ENCODE results near the gene RHOT1.
"Not testable (repeated sequence)": the region's sequence is repeated elsewhere in the genome, so short reads cannot be mapped to it uniquely, and the experiment has no call there.

RHOT1 gene

DNA sequence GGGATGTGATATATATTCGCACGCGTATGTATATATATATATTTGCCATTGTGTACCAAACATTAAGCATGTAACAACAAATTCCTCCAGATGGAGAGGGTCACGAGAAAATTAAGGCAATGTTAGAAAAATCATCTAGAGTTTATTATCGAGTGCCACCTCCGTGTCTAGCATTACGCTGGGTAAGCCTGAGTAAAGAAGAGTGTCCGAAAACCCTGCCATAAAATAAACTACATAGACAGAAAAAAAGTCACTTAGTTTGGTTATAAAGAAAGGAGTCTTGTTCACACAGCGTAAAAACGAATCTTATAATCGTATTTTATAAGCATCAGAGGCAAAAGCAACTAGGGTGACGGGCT lies 644 bp upstream of the RHOT1 start:
- no peak for TF ChIP-seq ZFX (IDR thresholded peaks at IDR 0.05; ENCODE audit: borderline replicate concordance)
- TF ChIP-seq, protein P1, sequence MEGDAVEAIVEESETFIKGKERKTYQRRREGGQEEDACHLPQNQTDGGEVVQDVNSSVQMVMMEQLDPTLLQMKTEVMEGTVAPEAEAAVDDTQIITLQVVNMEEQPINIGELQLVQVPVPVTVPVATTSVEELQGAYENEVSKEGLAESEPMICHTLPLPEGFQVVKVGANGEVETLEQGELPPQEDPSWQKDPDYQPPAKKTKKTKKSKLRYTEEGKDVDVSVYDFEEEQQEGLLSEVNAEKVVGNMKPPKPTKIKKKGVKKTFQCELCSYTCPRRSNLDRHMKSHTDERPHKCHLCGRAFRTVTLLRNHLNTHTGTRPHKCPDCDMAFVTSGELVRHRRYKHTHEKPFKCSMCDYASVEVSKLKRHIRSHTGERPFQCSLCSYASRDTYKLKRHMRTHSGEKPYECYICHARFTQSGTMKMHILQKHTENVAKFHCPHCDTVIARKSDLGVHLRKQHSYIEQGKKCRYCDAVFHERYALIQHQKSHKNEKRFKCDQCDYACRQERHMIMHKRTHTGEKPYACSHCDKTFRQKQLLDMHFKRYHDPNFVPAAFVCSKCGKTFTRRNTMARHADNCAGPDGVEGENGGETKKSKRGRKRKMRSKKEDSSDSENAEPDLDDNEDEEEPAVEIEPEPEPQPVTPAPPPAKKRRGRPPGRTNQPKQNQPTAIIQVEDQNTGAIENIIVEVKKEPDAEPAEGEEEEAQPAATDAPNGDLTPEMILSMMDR (IDR thresholded peaks at IDR 0.05) = no peak
- peak overlapping the region; percentile 92 for H3K27ac ChIP-seq

DNA sequence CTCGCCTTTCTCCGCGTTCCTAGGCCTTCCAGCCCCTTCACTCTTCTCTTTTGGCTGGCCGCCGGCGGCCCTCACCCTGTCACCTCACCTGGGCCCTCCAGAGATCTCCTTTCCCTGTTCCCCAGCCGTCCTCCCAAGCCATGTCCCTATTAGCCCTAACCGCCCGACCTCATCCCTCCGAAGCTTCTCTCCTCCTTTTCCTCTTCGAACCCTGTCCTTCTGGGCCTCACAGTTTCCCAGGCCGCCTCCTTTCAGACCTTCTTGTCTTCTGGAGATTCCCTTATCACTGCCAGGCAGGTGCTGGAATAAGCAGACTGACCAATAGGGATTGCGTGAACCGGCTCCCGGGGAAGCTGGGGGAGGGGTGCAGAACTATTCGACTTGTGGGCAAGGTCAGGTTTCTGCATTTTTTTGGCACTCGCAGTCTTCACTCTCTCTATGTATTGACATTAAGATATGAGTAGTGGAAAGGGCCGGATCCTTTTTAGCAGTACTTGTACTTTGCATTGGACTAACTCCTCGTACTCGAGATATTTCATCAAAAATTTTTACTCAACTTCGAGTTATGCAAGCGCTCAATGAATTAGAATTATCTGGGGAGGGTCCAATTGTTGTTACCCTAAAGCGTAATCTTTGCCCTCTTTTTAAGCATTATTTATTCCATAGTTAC lies 690 bp downstream of the RHOT1 start:
- TF ChIP-seq, protein P1 (IDR thresholded peaks at IDR 0.05) = no peak
- peak overlapping the region; percentile 92 for H3K27ac ChIP-seq

DNA sequence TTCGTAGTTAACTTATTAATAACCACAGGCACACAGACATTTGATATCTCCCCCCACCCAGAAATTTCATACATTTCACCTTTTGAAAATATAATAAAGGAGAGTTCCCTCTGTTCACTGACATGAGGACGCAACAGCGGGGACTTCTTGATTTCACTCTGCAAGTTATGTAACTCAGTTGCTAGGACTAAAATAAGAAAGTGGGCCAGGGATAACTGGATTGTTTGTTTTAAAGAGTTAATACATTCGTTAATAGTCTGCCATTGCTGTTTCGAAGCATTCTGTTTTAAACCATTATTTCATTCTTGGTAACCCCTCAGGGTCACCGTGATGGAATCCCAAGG lies 1.2 kb downstream of the RHOT1 start:
- H3K27ac ChIP-seq = peak overlapping the region; percentile 92
- TF ChIP-seq, protein P1 (IDR thresholded peaks at IDR 0.05) = no peak
- TF ChIP-seq ZFX (IDR thresholded peaks at IDR 0.05; ENCODE audit: borderline replicate concordance) = no peak

GRCh38 chr17:32144442-32144841 lies 2.1 kb downstream of the RHOT1 start:
- not testable (repeated sequence) for H3K27ac ChIP-seq

DNA sequence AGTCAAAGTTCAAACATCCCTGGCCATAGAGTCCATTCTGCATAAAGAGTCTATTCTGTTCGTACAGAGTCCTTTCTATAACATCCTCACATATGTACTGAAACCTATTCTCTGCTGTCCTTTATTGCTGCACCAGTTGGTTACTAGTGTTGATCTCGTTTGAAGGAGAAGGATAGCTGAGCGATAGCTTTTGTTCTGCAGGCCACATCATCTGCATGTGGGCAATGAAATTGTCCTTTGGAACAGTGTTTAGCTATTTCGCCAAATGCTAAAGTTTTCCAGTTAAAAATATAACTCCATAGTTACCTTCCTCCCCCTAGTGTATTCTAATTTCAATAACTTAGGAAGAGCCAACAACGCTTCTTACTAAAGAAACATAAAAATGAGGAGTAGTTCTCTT lies 6.0 kb downstream of the RHOT1 start:
- no peak for TF ChIP-seq ZFX (IDR thresholded peaks at IDR 0.05; ENCODE audit: borderline replicate concordance)
- TF ChIP-seq, protein P1 (IDR thresholded peaks at IDR 0.05) = no peak
- no peak overlapping the region for H3K27ac ChIP-seq

DNA sequence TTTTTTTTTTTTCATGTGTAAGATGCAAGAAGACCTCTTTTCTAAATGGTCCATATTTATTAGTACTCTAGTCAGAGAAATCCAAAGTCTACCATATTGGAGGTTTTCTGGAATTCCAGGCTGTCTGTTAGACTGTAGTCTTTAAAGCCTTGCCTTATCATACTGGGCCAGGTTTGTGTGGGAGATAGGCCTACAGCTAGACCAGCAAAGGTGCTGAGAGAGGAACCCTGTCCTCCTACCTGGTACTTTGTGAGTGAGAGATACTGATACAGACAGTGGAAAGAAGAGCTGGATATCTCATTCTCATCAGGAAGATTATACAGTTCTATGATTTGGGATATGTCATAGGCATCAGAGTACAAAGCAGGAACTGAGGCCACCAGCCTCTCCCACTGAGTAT lies 8.1 kb downstream of the RHOT1 start:
- no peak overlapping the region for H3K27ac ChIP-seq
- no peak for TF ChIP-seq ZFX (IDR thresholded peaks at IDR 0.05; ENCODE audit: borderline replicate concordance)
- TF ChIP-seq, protein P1 (IDR thresholded peaks at IDR 0.05) = no peak

GRCh38 chr17:32152130-32152529 lies 9.8 kb downstream of the RHOT1 start:
- H3K27ac ChIP-seq = no peak overlapping the region
- TF ChIP-seq ZFX (IDR thresholded peaks at IDR 0.05; ENCODE audit: borderline replicate concordance) = no peak
- TF ChIP-seq, protein P1 (IDR thresholded peaks at IDR 0.05) = no peak

DNA sequence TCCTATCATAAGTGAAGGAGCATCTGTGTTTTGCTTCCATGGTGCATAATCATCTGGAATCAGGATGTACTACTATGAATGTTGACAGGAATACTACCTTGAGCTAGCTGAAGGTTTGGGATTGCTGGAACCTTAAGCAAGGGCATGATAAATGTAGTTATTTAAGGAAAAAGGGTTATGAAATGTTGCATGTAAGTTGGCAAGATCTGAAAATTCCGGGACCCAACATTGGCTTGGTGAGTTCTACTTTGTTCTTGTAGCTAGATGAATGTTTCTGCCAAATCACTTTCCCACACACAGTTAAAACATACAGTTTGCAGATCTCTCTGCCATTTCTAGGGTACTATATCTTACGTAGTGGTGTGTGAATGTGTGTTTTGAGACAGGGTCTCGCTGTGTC lies 13.6 kb downstream of the RHOT1 start:
- H3K27ac ChIP-seq = peak overlapping the region; percentile 73
- TF ChIP-seq, protein P1 (IDR thresholded peaks at IDR 0.05) = no peak
- no peak for TF ChIP-seq ZFX (IDR thresholded peaks at IDR 0.05; ENCODE audit: borderline replicate concordance)

Data from 22Rv1 (cell line).